Stimulated activated CD8-positive, alpha-beta memory T cell treated with anti-CD3 and anti-CD28 coated beads, Interleukin-12 subunit alpha, Interleukin-12 subunit beta, amount 100 ng/mL, for 1 hour (primary cell): Measurements from ENCODE around the gene CCDC167.
"Not testable (repeated sequence)": the region's sequence is repeated elsewhere in the genome, so short reads cannot be mapped to it uniquely, and the experiment has no call there.

Source experiments
- DNase-seq: peaks from one replicate; pipeline ENCODE4 v3.0.0-alpha.2; 2020; ENCODE audit warnings: low read depth

The CCDC167 gene

GRCh38 chr6:37507690-37508421 lies 8.2 kb upstream of the CCDC167 start:
- DNase-seq = no peak

GRCh38 chr6:37507077-37507476 lies 7.4 kb upstream of the CCDC167 start:
- no peak for DNase-seq

GRCh38 chr6:37506479-37506878 lies 6.8 kb upstream of the CCDC167 start:
- no peak for DNase-seq

- DNase-seq = no peak
These were observed 4.3 kb upstream of the CCDC167 start for GRCh38 chr6:37504024-37504423.

- DNase-seq = no peak
These were observed 3.7 kb upstream of the CCDC167 start for GRCh38 chr6:37503309-37503965.

GRCh38 chr6:37502703-37503291 lies 3.1 kb upstream of the CCDC167 start:
- no peak for DNase-seq

- DNase-seq = no peak
These were observed 2.2 kb upstream of the CCDC167 start for GRCh38 chr6:37501632-37502491.

- not testable (repeated sequence) for DNase-seq
These were observed 1.2 kb upstream of the CCDC167 start for GRCh38 chr6:37500904-37501303.

GRCh38 chr6:37500294-37500608 lies 558 bp upstream of the CCDC167 start:
- DNase-seq = no peak

GRCh38 chr6:37496951-37497885 lies 2.5 kb downstream of the CCDC167 start:
- DNase-seq = no peak

GRCh38 chr6:37495244-37495934 lies 4.3 kb downstream of the CCDC167 start:
- no peak for DNase-seq

GRCh38 chr6:37493661-37493995 lies 6.1 kb downstream of the CCDC167 start:
- no peak for DNase-seq

GRCh38 chr6:37492991-37493660 lies 6.6 kb downstream of the CCDC167 start:
- no peak for DNase-seq

- no peak for DNase-seq
These were observed 7.3 kb downstream of the CCDC167 start for GRCh38 chr6:37492236-37492972.

GRCh38 chr6:37491830-37492208 lies 7.9 kb downstream of the CCDC167 start:
- no peak for DNase-seq

- DNase-seq = no peak
These were observed 8.4 kb downstream of the CCDC167 start for GRCh38 chr6:37491171-37491829.

GRCh38 chr6:37490536-37491170 lies 9.0 kb downstream of the CCDC167 start:
- DNase-seq = no peak

- no peak for DNase-seq
These were observed 9.9 kb downstream of the CCDC167 start for GRCh38 chr6:37489697-37490336.
